Panc1 (cell line): ENCODE data around the gene LENEP.

Source experiments
- POLR2AphosphoS5 ChIP-seq: IDR thresholded peaks from 2 replicates; pipeline ENCODE4 v1.6.1; 2012; ENCODE audit warnings: mild to moderate bottlenecking, low read depth, low read length, moderate library complexity
- SIN3A ChIP-seq: IDR thresholded peaks from 2 replicates; pipeline ENCODE4 v1.6.1; 2012; ENCODE audit warnings: low read depth, mild to moderate bottlenecking, low read length, moderate library complexity, borderline replicate concordance; ENCODE audit not compliant: insufficient read depth
- TCF7L2 ChIP-seq: IDR thresholded peaks from 2 replicates; pipeline ENCODE4 v1.6.1; 2011; ENCODE audit warnings: mild to moderate bottlenecking, low read depth, low read length, inconsistent platforms
- TF ChIP-seq, protein P1 (sequence below): fragments of 450-650 bp; IDR thresholded peaks from 2 replicates; pipeline ENCODE4 v1.5.1; 2017; ENCODE audit warnings: mild to moderate bottlenecking
- TF ChIP-seq, protein P2 (sequence below), 2 experiments: IDR thresholded peaks; 2 replicates each; pipeline ENCODE4 v1.6.1; 2011 to 2012; ENCODE audit warnings: low read depth in 2 of 2, control low read depth in 1 of 2, low read length in 1 of 2, mild to moderate bottlenecking in 1 of 2, moderate library complexity in 1 of 2; ENCODE audit not compliant: insufficient read depth in 1 of 2

DNA sequence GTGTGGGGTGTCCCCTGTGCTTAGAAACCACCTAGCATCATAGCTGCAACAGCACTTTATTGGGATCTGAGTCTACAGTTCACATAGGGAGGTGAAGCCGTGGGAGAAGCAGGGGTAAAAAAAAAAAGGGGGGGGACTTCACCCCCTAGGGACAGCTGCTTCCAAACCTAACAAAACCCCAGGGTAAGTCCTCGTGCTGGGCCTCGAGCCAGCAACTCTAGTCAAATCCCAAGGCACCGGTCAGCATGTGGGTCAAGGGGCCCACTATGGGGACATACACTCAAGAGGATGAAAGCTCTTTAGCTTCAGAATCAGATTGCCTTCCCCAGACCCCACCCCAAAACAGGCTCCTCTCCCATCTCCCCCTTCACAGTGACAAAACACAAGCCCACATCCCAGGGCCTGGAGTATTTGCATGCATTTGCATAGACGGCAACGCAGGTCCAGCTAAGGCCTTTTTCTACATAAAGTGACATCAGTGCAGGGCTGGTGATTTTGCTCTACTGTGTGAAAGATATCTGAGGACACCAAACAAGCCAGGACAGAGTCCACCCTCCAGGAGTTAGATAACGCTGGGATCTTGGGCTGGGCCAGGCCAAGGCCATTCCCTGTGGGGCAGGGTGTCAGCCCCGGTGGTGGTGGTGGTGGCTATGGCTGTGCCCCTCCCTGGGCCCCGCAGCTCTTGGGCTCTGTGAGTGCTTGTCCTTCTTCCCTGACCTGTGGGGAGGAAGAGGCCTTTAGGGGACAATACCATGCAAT is 48.8 kb upstream of the LENEP start:
- TF ChIP-seq, protein P1, sequence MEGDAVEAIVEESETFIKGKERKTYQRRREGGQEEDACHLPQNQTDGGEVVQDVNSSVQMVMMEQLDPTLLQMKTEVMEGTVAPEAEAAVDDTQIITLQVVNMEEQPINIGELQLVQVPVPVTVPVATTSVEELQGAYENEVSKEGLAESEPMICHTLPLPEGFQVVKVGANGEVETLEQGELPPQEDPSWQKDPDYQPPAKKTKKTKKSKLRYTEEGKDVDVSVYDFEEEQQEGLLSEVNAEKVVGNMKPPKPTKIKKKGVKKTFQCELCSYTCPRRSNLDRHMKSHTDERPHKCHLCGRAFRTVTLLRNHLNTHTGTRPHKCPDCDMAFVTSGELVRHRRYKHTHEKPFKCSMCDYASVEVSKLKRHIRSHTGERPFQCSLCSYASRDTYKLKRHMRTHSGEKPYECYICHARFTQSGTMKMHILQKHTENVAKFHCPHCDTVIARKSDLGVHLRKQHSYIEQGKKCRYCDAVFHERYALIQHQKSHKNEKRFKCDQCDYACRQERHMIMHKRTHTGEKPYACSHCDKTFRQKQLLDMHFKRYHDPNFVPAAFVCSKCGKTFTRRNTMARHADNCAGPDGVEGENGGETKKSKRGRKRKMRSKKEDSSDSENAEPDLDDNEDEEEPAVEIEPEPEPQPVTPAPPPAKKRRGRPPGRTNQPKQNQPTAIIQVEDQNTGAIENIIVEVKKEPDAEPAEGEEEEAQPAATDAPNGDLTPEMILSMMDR = no peak
- TF ChIP-seq POLR2AphosphoS5 (no peak), TCF7L2 (no peak), SIN3A (no peak)
- TF ChIP-seq, protein P2, sequence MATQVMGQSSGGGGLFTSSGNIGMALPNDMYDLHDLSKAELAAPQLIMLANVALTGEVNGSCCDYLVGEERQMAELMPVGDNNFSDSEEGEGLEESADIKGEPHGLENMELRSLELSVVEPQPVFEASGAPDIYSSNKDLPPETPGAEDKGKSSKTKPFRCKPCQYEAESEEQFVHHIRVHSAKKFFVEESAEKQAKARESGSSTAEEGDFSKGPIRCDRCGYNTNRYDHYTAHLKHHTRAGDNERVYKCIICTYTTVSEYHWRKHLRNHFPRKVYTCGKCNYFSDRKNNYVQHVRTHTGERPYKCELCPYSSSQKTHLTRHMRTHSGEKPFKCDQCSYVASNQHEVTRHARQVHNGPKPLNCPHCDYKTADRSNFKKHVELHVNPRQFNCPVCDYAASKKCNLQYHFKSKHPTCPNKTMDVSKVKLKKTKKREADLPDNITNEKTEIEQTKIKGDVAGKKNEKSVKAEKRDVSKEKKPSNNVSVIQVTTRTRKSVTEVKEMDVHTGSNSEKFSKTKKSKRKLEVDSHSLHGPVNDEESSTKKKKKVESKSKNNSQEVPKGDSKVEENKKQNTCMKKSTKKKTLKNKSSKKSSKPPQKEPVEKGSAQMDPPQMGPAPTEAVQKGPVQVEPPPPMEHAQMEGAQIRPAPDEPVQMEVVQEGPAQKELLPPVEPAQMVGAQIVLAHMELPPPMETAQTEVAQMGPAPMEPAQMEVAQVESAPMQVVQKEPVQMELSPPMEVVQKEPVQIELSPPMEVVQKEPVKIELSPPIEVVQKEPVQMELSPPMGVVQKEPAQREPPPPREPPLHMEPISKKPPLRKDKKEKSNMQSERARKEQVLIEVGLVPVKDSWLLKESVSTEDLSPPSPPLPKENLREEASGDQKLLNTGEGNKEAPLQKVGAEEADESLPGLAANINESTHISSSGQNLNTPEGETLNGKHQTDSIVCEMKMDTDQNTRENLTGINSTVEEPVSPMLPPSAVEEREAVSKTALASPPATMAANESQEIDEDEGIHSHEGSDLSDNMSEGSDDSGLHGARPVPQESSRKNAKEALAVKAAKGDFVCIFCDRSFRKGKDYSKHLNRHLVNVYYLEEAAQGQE (IDR thresholded peaks at IDR 0.05; ENCODE audit: insufficient read depth in 1 of 2, low read depth in 2 of 2, low read length in 1 of 2) = no peak
